GM23338 (cell line): ENCODE measurements around the gene ZMAT5. TPM values are rescaled to one million over a fixed set of nuclear protein-coding genes. Genes with fewer than 3 reads are reported as not detected.

Experiments
- ATAC-seq: fragments of 200-7000 bp; cut with Tn5 transposase; 3 replicates; pipeline ENCODE4 v1.9.1; 2020
- DNase-seq: peaks from one replicate; pipeline ENCODE4 v3.0.0-alpha.2; 2015; ENCODE audit warnings: low spot score
- H2AFZ ChIP-seq: fragments of 200-600 bp; sonication (generic); 2 replicates; pipeline ENCODE4 v1.8.0; 2016; ENCODE audit warnings: antibody characterized with exemption, mild to moderate bottlenecking, moderate library complexity
- H3F3A ChIP-seq: fragments of 200-600 bp; sonication (generic); replicated peaks from 2 replicates; pipeline ENCODE4 v1.8.0; 2017; ENCODE audit warnings: antibody characterized with exemption, mixed run types, low read depth
- H3K27ac ChIP-seq: fragments of 200-600 bp; sonication (generic); 2 replicates; pipeline ENCODE4 v1.6.1; 2016; ENCODE audit warnings: low read depth
- H3K27me3 ChIP-seq: fragments of 200-600 bp; sonication (generic); 2 replicates; pipeline ENCODE4 v1.8.0; 2016; ENCODE audit warnings: mild to moderate bottlenecking, mixed run types, moderate library complexity; ENCODE audit not compliant: insufficient read depth
- H3K36me3 ChIP-seq: fragments of 200-600 bp; sonication (generic); 2 replicates; pipeline ENCODE4 v1.8.0; 2016; ENCODE audit warnings: mild to moderate bottlenecking; ENCODE audit not compliant: insufficient read depth
- H3K4me1 ChIP-seq: fragments of 200-600 bp; sonication (generic); 2 replicates; pipeline ENCODE4 v1.8.0; 2016; ENCODE audit warnings: mild to moderate bottlenecking, moderate library complexity; ENCODE audit not compliant: insufficient read depth
- H3K4me2 ChIP-seq: fragments of 200-600 bp; sonication (generic); 2 replicates; pipeline ENCODE4 v1.7.1; 2017; ENCODE audit warnings: mixed run types
- H3K4me3 ChIP-seq: fragments of 200-600 bp; sonication (generic); 2 replicates; pipeline ENCODE4 v1.6.1; 2016; ENCODE audit warnings: mixed run types
- H3K79me2 ChIP-seq: fragments of 200-600 bp; sonication (generic); replicated peaks from 2 replicates; pipeline ENCODE4 v1.8.0; 2017; ENCODE audit warnings: mild to moderate bottlenecking; ENCODE audit not compliant: insufficient read depth
- H3K9me2 ChIP-seq: fragments of 200-600 bp; sonication (generic); 2 replicates; pipeline ENCODE4 v1.8.0; 2017; ENCODE audit not compliant: insufficient read depth
- H4K20me1 ChIP-seq: fragments of 200-600 bp; sonication (generic); replicated peaks from 2 replicates; pipeline ENCODE4 v1.8.0; 2017; ENCODE audit warnings: mild to moderate bottlenecking; ENCODE audit not compliant: insufficient read depth
- H3K27ac Mint-ChIP-seq: 2 replicates; pipeline ENCODE4 v1.8.0; 2020; ENCODE audit warnings: inconsistent platforms, mild to moderate bottlenecking, moderate library complexity, mixed read lengths
- H3K27me3 Mint-ChIP-seq: 3 replicates; pipeline ENCODE4 v1.8.0; 2022; ENCODE audit warnings: low read depth, mild to moderate bottlenecking, moderate library complexity, mixed read lengths, inconsistent platforms; ENCODE audit not compliant: insufficient read depth, poor library complexity
- H3K36me3 Mint-ChIP-seq: 3 replicates; pipeline ENCODE4 v1.8.0; 2021; ENCODE audit warnings: low read depth, mild to moderate bottlenecking, inconsistent platforms, moderate library complexity, mixed read lengths
- H3K4me1 Mint-ChIP-seq: 3 replicates; pipeline ENCODE4 v1.8.0; 2020; ENCODE audit warnings: mild to moderate bottlenecking, inconsistent platforms, mixed read lengths
- H3K4me3 Mint-ChIP-seq: 3 replicates; pipeline ENCODE4 v1.8.0; 2021; ENCODE audit warnings: moderate library complexity, mild to moderate bottlenecking, inconsistent platforms, mixed read lengths
- H3K9me3 Mint-ChIP-seq: 3 replicates; pipeline ENCODE4 v1.8.0; 2020; ENCODE audit warnings: moderate library complexity, mild to moderate bottlenecking, inconsistent platforms, mixed read lengths
- EZH2 ChIP-seq: fragments of 200-600 bp; sonication (generic); IDR thresholded peaks from one replicate; pipeline ENCODE4 v1.8.0; 2017; ENCODE audit warnings: antibody characterized with exemption, mild to moderate bottlenecking, low read depth; ENCODE audit not compliant: unreplicated experiment
- EZH2phosphoT487 ChIP-seq: fragments of 200-600 bp; sonication (generic); IDR thresholded peaks from one replicate; pipeline ENCODE4 v1.8.1; 2018; ENCODE audit warnings: antibody characterized with exemption; ENCODE audit not compliant: unreplicated experiment
- JUNB ChIP-seq: IDR thresholded peaks from one replicate; pipeline ENCODE4 v1.6.1; 2016; ENCODE audit warnings: antibody characterized with exemption; ENCODE audit not compliant: unreplicated experiment
- NANOG ChIP-seq: IDR thresholded peaks from 2 replicates; pipeline ENCODE4 v1.6.1; 2016; ENCODE audit warnings: antibody characterized with exemption, borderline replicate concordance
- POLR2AphosphoS5 ChIP-seq: IDR thresholded peaks from 2 replicates; pipeline ENCODE4 v1.6.1; 2016; ENCODE audit warnings: antibody characterized with exemption, low read depth
- STAT1 ChIP-seq: IDR thresholded peaks from one replicate; pipeline ENCODE4 v1.6.1; 2016; ENCODE audit warnings: antibody characterized with exemption; ENCODE audit not compliant: unreplicated experiment
- ZNF114 ChIP-seq: fragments of 250-450 bp; sonication (Bioruptor Pico); IDR thresholded peaks from 2 replicates; pipeline ENCODE4 v1.5.0; 2020; ENCODE audit warnings: mild to moderate bottlenecking, moderate library complexity
- ZNF331 ChIP-seq: fragments of 250-450 bp; sonication (Bioruptor Pico); IDR thresholded peaks from 2 replicates; pipeline ENCODE4 v1.5.0; 2020; ENCODE audit warnings: low read depth, mild to moderate bottlenecking, moderate library complexity
- polyA plus RNA-seq: library from polyadenylated mRNA; unstranded; fragments of >200 nt; fragmentation: Nextera tagmentation; extraction: Ambion mirVana; gene quantifications from 2 replicates; pipeline ENCODE4 v1.2.1, GENCODE V29; 2016
- total RNA-seq: library from RNA; depleted of rRNA; stranded (reverse); fragments of >200 nt; shearing (Covaris generic); gene quantifications from 2 replicates; pipeline ENCODE4 v1.2.3, GENCODE V29; 2014
- TF ChIP-seq, protein P1 (sequence below): IDR thresholded peaks from one replicate; pipeline ENCODE4 v1.6.1; 2018; ENCODE audit warnings: antibody characterized with exemption; ENCODE audit not compliant: unreplicated experiment
- TF ChIP-seq, protein P2 (sequence below): fragments of 250-450 bp; sonication (Bioruptor Pico); IDR thresholded peaks from 2 replicates; pipeline ENCODE4 v1.5.0; 2020; ENCODE audit warnings: mild to moderate bottlenecking, moderate library complexity
- TF ChIP-seq, protein P3 (sequence below): IDR thresholded peaks from 2 replicates; pipeline ENCODE4 v1.6.1; 2016; ENCODE audit warnings: antibody characterized with exemption
- TF ChIP-seq, protein P4 (sequence below), 2 experiments: fragments of 200-600 bp in 1 of 2; sonication (generic) in 1 of 2; conservative IDR thresholded peaks; 2 replicates each; pipeline versions ENCODE4 v1.5.1 to v1.6.1; 2016 to 2017; ENCODE audit warnings: antibody characterized with exemption in 2 of 2, low read depth in 2 of 2, mild to moderate bottlenecking in 2 of 2, moderate library complexity in 1 of 2

ZMAT5 gene
- total and polyA plus RNA-seq, 2 experiments from 2014 or later: 14.6 to 25.4 TPM

DNA sequence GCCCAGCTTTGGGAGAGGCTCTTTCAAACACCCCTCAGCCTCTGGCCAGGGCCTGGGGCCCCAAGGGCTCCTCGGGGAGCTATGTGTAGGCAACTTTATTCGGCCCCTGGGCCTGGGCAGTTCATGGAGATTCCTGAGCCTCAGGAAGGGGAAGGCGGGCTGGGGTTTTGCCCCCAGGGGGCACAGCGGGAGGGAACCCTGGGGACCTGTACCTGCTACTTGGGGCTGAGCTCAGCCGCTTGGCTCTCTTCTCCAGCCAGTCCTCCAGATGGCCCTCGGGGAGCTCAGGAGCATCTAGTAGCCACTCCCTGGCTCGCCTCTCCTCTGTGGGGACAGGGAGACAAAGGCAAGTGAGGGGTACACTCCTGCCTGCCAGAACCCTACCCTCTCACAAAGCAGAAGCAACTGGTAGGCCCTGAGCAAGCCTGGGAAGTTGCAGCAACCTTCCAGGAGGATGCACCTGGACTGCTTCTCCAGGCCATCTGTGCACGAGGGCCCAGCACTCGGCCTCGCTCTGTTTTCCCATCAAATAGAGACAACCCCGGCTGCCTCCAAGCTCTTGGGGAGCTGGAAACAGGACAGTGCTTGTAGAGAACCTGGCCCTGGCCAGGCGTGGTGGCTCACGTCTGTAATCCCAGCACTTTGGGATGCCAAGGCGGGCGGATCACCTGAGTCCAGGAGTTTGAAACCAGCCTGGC is 28.5 kb downstream of the ZMAT5 start:
- Histone ChIP-seq H3K4me2 (no peak overlapping the region), H4K20me1 (no peaks in the 10 kb centered on the region), H3K27ac (no peak overlapping the region), H3K79me2 (no peaks in the 10 kb centered on the region), H3K36me3 (no peaks in the 10 kb centered on the region), H3K9me2 (no peaks in the 10 kb centered on the region), H3F3A (no peaks in the 10 kb centered on the region), H3K4me1 (peaks cover 14% of the 10 kb centered on the region), H3K27me3 (no peaks in the 10 kb centered on the region), H2AFZ (no peak overlapping the region), H3K4me3 (no peak overlapping the region)
- DNase-seq (no peak), ATAC-seq (no peak)
- H3K4me3 Mint-ChIP-seq: no peak overlapping the region
- H3K4me1 Mint-ChIP-seq: peaks cover 23% of the 10 kb centered on the region
- H3K9me3 Mint-ChIP-seq: 0 out of 3 replicates have a peak, but pooled peaks cover 2% of the 10 kb centered on the region
- TF ChIP-seq ZNF331 (CRISPR knock-in tag): no peak
- no peak for TF ChIP-seq EZH2phosphoT487
- TF ChIP-seq EZH2: no peak
- no peak for TF ChIP-seq POLR2AphosphoS5
- TF ChIP-seq, protein P1, sequence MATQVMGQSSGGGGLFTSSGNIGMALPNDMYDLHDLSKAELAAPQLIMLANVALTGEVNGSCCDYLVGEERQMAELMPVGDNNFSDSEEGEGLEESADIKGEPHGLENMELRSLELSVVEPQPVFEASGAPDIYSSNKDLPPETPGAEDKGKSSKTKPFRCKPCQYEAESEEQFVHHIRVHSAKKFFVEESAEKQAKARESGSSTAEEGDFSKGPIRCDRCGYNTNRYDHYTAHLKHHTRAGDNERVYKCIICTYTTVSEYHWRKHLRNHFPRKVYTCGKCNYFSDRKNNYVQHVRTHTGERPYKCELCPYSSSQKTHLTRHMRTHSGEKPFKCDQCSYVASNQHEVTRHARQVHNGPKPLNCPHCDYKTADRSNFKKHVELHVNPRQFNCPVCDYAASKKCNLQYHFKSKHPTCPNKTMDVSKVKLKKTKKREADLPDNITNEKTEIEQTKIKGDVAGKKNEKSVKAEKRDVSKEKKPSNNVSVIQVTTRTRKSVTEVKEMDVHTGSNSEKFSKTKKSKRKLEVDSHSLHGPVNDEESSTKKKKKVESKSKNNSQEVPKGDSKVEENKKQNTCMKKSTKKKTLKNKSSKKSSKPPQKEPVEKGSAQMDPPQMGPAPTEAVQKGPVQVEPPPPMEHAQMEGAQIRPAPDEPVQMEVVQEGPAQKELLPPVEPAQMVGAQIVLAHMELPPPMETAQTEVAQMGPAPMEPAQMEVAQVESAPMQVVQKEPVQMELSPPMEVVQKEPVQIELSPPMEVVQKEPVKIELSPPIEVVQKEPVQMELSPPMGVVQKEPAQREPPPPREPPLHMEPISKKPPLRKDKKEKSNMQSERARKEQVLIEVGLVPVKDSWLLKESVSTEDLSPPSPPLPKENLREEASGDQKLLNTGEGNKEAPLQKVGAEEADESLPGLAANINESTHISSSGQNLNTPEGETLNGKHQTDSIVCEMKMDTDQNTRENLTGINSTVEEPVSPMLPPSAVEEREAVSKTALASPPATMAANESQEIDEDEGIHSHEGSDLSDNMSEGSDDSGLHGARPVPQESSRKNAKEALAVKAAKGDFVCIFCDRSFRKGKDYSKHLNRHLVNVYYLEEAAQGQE: no peak
- TF ChIP-seq, protein P2, sequence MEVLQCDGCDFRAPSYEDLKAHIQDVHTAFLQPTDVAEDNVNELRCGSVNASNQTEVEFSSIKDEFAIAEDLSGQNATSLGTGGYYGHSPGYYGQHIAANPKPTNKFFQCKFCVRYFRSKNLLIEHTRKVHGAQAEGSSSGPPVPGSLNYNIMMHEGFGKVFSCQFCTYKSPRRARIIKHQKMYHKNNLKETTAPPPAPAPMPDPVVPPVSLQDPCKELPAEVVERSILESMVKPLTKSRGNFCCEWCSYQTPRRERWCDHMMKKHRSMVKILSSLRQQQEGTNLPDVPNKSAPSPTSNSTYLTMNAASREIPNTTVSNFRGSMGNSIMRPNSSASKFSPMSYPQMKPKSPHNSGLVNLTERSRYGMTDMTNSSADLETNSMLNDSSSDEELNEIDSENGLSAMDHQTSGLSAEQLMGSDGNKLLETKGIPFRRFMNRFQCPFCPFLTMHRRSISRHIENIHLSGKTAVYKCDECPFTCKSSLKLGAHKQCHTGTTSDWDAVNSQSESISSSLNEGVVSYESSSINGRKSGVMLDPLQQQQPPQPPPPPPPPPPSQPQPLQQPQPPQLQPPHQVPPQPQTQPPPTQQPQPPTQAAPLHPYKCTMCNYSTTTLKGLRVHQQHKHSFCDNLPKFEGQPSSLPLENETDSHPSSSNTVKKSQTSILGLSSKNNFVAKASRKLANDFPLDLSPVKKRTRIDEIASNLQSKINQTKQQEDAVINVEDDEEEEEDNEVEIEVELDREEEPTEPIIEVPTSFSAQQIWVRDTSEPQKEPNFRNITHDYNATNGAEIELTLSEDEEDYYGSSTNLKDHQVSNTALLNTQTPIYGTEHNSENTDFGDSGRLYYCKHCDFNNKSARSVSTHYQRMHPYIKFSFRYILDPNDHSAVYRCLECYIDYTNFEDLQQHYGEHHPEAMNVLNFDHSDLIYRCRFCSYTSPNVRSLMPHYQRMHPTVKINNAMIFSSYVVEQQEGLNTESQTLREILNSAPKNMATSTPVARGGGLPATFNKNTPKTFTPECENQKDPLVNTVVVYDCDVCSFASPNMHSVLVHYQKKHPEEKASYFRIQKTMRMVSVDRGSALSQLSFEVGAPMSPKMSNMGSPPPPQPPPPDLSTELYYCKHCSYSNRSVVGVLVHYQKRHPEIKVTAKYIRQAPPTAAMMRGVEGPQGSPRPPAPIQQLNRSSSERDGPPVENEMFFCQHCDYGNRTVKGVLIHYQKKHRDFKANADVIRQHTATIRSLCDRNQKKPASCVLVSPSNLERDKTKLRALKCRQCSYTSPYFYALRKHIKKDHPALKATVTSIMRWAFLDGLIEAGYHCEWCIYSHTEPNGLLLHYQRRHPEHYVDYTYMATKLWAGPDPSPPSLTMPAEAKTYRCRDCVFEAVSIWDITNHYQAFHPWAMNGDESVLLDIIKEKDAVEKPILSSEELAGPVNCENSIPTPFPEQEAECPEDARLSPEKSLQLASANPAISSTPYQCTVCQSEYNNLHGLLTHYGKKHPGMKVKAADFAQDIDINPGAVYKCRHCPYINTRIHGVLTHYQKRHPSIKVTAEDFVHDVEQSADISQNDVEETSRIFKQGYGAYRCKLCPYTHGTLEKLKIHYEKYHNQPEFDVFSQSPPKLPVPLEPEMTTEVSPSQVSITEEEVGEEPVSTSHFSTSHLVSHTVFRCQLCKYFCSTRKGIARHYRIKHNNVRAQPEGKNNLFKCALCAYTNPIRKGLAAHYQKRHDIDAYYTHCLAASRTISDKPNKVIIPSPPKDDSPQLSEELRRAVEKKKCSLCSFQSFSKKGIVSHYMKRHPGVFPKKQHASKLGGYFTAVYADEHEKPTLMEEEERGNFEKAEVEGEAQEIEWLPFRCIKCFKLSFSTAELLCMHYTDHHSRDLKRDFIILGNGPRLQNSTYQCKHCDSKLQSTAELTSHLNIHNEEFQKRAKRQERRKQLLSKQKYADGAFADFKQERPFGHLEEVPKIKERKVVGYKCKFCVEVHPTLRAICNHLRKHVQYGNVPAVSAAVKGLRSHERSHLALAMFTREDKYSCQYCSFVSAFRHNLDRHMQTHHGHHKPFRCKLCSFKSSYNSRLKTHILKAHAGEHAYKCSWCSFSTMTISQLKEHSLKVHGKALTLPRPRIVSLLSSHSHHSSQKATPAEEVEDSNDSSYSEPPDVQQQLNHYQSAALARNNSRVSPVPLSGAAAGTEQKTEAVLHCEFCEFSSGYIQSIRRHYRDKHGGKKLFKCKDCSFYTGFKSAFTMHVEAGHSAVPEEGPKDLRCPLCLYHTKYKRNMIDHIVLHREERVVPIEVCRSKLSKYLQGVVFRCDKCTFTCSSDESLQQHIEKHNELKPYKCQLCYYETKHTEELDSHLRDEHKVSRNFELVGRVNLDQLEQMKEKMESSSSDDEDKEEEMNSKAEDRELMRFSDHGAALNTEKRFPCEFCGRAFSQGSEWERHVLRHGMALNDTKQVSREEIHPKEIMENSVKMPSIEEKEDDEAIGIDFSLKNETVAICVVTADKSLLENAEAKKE (CRISPR knock-in tag): no peak
- TF ChIP-seq, protein P3, sequence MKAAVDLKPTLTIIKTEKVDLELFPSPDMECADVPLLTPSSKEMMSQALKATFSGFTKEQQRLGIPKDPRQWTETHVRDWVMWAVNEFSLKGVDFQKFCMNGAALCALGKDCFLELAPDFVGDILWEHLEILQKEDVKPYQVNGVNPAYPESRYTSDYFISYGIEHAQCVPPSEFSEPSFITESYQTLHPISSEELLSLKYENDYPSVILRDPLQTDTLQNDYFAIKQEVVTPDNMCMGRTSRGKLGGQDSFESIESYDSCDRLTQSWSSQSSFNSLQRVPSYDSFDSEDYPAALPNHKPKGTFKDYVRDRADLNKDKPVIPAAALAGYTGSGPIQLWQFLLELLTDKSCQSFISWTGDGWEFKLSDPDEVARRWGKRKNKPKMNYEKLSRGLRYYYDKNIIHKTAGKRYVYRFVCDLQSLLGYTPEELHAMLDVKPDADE: no peak
- no peak for TF ChIP-seq ZNF114 (CRISPR knock-in tag)
- TF ChIP-seq STAT1: no peak
- TF ChIP-seq, protein P4, sequence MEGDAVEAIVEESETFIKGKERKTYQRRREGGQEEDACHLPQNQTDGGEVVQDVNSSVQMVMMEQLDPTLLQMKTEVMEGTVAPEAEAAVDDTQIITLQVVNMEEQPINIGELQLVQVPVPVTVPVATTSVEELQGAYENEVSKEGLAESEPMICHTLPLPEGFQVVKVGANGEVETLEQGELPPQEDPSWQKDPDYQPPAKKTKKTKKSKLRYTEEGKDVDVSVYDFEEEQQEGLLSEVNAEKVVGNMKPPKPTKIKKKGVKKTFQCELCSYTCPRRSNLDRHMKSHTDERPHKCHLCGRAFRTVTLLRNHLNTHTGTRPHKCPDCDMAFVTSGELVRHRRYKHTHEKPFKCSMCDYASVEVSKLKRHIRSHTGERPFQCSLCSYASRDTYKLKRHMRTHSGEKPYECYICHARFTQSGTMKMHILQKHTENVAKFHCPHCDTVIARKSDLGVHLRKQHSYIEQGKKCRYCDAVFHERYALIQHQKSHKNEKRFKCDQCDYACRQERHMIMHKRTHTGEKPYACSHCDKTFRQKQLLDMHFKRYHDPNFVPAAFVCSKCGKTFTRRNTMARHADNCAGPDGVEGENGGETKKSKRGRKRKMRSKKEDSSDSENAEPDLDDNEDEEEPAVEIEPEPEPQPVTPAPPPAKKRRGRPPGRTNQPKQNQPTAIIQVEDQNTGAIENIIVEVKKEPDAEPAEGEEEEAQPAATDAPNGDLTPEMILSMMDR (conservative IDR thresholded peaks at IDR 0.05; ENCODE audit: low read depth in 2 of 2): no peak
- no peak for TF ChIP-seq NANOG
- TF ChIP-seq JUNB: no peak
- peaks cover 3% of the 10 kb centered on the region; the same call in 1 of the 3 replicates for H3K36me3 Mint-ChIP-seq
- H3K27ac Mint-ChIP-seq: no peak overlapping the region
- H3K27me3 Mint-ChIP-seq: peaks cover 7% of the 10 kb centered on the region
